Daoy (cell line): ENCODE results near the gene NAT16. TPM values are rescaled to one million over a fixed set of nuclear protein-coding genes. Genes with fewer than 3 reads are reported as not detected.
A peak's percentile ranks its signal among the peaks of the same experiment; 100 is the strongest.
"Not testable (repeated sequence)": the region's sequence is repeated elsewhere in the genome, so short reads cannot be mapped to it uniquely, and the experiment has no call there.

Source experiments
- DNase-seq: peaks from one replicate; pipeline ENCODE4 v3.0.0-alpha.2; 2015; ENCODE audit warnings: low read depth
- total RNA-seq: library from RNA; depleted of rRNA; stranded (reverse); fragments of >200 nt; shearing (Covaris generic); gene quantifications from 2 replicates; pipeline ENCODE4 v1.2.3, GENCODE V29; 2014

Gene NAT16
- total RNA-seq, 1 experiment from 2014 or later = not detected

GRCh38 chr7:101201695-101202602 is 21.9 kb upstream of the NAT16 start:
- DNase-seq = no peak

- DNase-seq = no peak
These were observed 20.9 kb upstream of the NAT16 start, which contains the start of gene MOGAT3 for GRCh38 chr7:101200862-101201599. TSS of gene MOGAT3 (minus strand) at chr7:101201036. CDS start at chr7:101200854, 182 bp downstream.

GRCh38 chr7:101200504-101200861 is 20.4 kb upstream of the NAT16 start:
- DNase-seq = no peak

GRCh38 chr7:101199522-101199921 is 19.4 kb upstream of the NAT16 start:
- DNase-seq = not testable (repeated sequence)

- no peak for DNase-seq
These were observed 18.4 kb upstream of the NAT16 start for GRCh38 chr7:101198476-101198875.

- DNase-seq = no peak
These were observed 17.9 kb upstream of the NAT16 start for GRCh38 chr7:101197991-101198390.

- no peak for DNase-seq
These were observed 15.8 kb upstream of the NAT16 start for GRCh38 chr7:101195884-101196283.

GRCh38 chr7:101189109-101189508 is 9.0 kb upstream of the NAT16 start:
- DNase-seq = no peak

GRCh38 chr7:101186844-101187428 is 6.8 kb upstream of the NAT16 start:
- DNase-seq = no peak

- DNase-seq = no peak
These were observed 6.1 kb upstream of the NAT16 start for GRCh38 chr7:101186194-101186593.

- DNase-seq = peak; percentile 54
These were observed 5.3 kb upstream of the NAT16 start for GRCh38 chr7:101185258-101185839.

- no peak for DNase-seq
These were observed 380 bp downstream of the NAT16 start for GRCh38 chr7:101179713-101180112.

GRCh38 chr7:101179117-101179516 is 976 bp downstream of the NAT16 start:
- peak; percentile 55 for DNase-seq

- no peak for DNase-seq
These were observed 2.4 kb downstream of the NAT16 start for GRCh38 chr7:101177644-101178043.

- no peak for DNase-seq
These were observed 4.4 kb downstream of the NAT16 start for GRCh38 chr7:101175664-101176063.

GRCh38 chr7:101174322-101174854 is 5.7 kb downstream of the NAT16 start:
- DNase-seq = peak; percentile 38

GRCh38 chr7:101173752-101174244 is 6.3 kb downstream of the NAT16 start:
- DNase-seq = peak; percentile 91

- peak; percentile 100 for DNase-seq
These were observed 7.0 kb downstream of the NAT16 start for GRCh38 chr7:101172854-101173751.

- DNase-seq = peak; percentile 47
These were observed 7.9 kb downstream of the NAT16 start for GRCh38 chr7:101172005-101172853.

GRCh38 chr7:101171442-101171837 is 8.7 kb downstream of the NAT16 start:
- DNase-seq = no peak
